SK-N-MC (cell line): Measurements from ENCODE around the gene CELSR1.
"Not testable (repeated sequence)": the region's sequence is repeated elsewhere in the genome, so short reads cannot be mapped to it uniquely, and the experiment has no call there.

Source experiments
- DNase-seq: peaks from one replicate; pipeline ENCODE4 v3.0.0-alpha.2; 2011; ENCODE audit warnings: low read depth, low spot score
- H3K27ac ChIP-seq: fragments of 200-600 bp; sonication (generic); 2 replicates; pipeline ENCODE4 v1.5.1; 2016; ENCODE audit warnings: mixed run types
- H3K36me3 ChIP-seq: fragments of 200-600 bp; sonication (generic); 2 replicates; pipeline ENCODE4 v1.6.1; 2017; ENCODE audit warnings: antibody characterized with exemption, low read length, mixed read lengths; ENCODE audit not compliant: insufficient read depth
- H3K4me3 ChIP-seq: fragments of 200-600 bp; sonication (generic); 2 replicates; pipeline ENCODE4 v1.5.1; 2016
- H3K9ac ChIP-seq: fragments of 200-600 bp; sonication (generic); 2 replicates; pipeline ENCODE4 v1.8.0; 2017; ENCODE audit warnings: mixed run types, mixed read lengths; ENCODE audit not compliant: insufficient read length
- H3K9me3 ChIP-seq: fragments of 200-600 bp; sonication (generic); 2 replicates; pipeline ENCODE4 v1.6.1; 2017; ENCODE audit warnings: low read depth, mild to moderate bottlenecking, antibody characterized with exemption, low read length, moderate library complexity, mixed read lengths
- EZH2 ChIP-seq: fragments of 200-600 bp; sonication (generic); IDR thresholded peaks from one replicate; pipeline ENCODE4 v1.6.1; 2017; ENCODE audit warnings: antibody characterized with exemption
- FOXP2 ChIP-seq: optimal IDR thresholded peaks from 2 replicates; pipeline ENCODE3; 2011; ENCODE audit warnings: mild to moderate bottlenecking, moderate library complexity; ENCODE audit not compliant: insufficient read depth; ENCODE audit errors: extremely low read length, control extremely low read depth
- POLR2AphosphoS5 ChIP-seq: IDR thresholded peaks from 2 replicates; pipeline ENCODE4 v1.6.1; 2012; ENCODE audit warnings: mild to moderate bottlenecking, low read depth, low read length, borderline replicate concordance

The CELSR1 gene

DNA sequence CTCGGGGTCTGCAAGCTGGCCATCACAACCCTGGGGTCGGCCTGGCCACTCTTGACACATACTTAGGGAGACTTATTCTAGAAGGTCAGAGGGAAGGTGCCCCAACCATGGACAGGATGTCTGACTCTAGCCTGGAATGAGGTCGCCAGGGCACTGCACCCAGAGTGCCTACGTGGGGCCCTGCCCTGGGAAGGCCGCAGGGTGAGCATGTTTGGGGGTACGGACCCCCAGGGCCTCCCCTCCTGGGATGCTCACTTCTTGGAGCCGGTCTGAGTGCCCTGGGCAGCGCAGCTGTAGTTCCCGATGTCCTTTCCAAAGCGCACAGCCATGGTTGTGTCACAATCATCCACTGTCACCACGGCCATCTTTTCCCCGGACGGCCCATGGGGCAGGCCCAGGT, 126.1 kb downstream of the CELSR1 start:
- Histone ChIP-seq H3K9ac (no peak overlapping the region), H3K4me3 (no peak overlapping the region), H3K9me3 (no peaks in the 10 kb centered on the region), H3K36me3 (no peaks in the 10 kb centered on the region), H3K27ac (no peak overlapping the region)
- no peak for TF ChIP-seq POLR2AphosphoS5
- TF ChIP-seq FOXP2: no peak
- TF ChIP-seq EZH2: no peak
- DNase-seq: no peak

DNA sequence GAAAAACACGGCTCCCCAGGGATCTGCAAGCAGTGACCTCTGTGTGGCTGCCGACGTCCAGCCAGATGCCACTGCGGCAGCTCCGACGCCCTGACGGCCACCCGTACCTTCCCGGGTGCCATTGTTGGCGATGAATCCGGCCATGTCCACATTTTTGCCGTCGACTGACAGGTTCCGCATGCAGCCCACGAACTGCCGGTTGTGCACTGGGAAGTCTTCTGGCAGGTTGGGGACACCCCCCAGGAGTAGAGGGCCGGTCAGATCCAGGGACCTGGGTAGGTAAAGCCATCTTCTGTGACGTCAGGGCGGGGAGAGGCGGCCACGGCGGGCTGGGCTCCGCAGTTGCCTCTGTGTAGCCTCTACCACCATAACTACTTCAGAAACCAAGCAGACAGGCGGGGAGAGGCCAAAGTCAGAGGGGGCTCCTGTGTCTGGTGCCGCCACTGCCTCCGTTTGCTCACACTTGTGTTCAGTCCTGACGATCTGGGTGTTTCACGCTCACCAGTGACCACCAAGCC, 127.1 kb downstream of the CELSR1 start:
- Histone ChIP-seq H3K9ac (no peak overlapping the region), H3K36me3 (no peaks in the 10 kb centered on the region), H3K27ac (no peak overlapping the region), H3K4me3 (no peak overlapping the region), H3K9me3 (no peaks in the 10 kb centered on the region)
- TF ChIP-seq POLR2AphosphoS5: no peak
- no peak for TF ChIP-seq EZH2
- no peak for TF ChIP-seq FOXP2
- DNase-seq: no peak

DNA sequence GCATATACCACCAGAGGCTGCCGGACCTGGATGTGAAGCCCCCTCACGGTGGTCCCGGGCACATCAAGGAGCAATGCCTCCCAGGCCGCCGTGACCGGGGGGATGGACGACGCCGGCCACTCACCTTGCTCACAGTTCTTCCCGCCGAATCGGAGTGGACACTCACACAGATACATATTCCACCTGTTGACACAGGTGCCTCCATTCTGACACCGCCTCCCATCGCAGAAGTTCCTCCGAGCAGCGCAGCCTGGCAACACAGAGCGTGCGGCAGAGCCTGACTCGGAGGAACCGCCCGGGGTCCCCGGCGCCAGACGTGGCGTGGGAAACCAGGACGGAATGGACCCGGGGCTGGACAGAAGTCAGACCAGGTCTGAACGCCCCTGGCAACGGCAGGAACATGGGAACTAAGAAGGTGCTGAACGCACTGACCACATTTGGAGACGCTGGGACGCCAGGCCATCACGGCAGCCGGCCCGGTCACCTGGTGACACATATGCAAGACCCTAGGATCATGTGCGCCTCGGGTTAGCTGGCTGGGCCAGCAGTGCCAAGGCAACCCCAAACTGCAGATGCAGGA, 127.7 kb downstream of the CELSR1 start:
- Histone ChIP-seq H3K9me3 (no peaks in the 10 kb centered on the region), H3K36me3 (no peaks in the 10 kb centered on the region)
- DNase-seq: no peak

DNA sequence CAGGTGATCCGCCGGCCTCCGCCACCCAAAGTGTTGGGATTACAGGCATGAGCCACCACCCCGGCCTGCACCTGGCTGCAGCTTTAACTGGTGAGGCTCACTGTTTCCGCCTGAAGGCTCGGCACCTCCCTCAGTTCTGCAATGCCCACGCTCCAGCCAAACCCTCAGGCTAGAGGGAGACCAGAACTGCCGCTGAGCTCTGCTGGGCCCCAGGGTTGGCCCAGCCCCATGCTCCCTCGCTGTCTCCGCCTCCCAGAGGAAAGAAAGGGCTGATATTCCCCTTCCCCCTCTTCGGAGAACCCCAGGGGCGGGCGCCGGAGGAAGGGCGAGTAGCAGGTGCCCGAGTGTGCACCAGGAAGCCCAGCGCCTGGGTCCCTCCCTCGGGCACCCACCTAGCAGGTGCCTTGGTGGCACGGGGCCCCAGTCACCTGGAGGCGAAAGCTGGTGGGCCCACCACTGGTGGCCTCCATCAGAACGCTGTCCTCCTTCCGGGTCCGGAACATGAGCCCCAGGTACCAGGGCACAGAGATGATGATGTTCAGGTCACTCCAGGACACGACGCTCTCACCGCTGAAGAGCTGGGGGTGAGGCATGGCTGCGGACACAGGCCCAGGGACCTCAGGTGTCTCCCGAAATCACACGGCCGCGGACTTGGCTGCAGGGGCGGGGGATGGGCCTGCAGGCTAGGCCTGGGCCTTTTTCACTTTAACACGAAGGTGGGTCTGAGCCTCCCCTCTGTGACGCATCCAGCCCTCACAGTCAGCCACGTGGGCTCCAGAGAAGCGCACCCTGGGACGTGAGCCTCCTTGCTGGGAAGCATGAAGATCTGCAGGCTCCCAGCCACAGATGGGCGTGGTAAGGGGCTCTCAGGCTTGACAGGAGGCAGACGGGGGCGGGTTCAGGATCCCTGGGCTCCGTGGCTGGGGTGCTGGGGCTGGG, 128.6 kb downstream of the CELSR1 start:
- DNase-seq: no peak
- no peak for TF ChIP-seq POLR2AphosphoS5
- Histone ChIP-seq H3K27ac (no peak overlapping the region), H3K4me3 (no peak overlapping the region), H3K9me3 (no peaks in the 10 kb centered on the region), H3K36me3 (no peaks in the 10 kb centered on the region), H3K9ac (no peak overlapping the region)

More for the DNA sequence above, 127.7 kb downstream of the CELSR1 start:
- Histone ChIP-seq H3K4me3 (no peak overlapping the region), H3K9ac (no peak overlapping the region), H3K27ac (no peak overlapping the region)
- TF ChIP-seq POLR2AphosphoS5: no peak
- TF ChIP-seq EZH2: no peak
- no peak for TF ChIP-seq FOXP2

DNA sequence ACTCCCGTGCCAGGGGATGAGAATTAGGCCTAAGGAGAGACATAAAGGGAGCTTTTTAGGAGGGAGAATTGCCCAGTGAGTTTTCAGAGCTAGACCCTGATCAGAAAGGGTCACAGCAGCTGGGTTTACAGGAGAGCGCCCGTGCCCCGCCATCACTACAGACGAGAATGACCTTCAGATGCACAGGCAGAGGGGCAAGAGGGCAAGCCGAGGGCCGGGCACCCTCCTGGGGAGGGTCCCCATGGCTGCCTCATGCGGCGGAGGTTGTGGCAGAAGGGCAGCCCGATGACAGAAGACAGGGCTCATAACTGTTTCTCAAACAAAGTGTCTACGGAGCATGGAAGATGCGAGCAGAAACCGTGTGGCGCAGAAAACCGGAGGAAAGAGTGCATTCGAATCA, 129.7 kb downstream of the CELSR1 start:
- Histone ChIP-seq H3K27ac (no peak overlapping the region), H3K9me3 (no peaks in the 10 kb centered on the region)
- TF ChIP-seq FOXP2 (no peak), EZH2 (no peak)

DNA sequence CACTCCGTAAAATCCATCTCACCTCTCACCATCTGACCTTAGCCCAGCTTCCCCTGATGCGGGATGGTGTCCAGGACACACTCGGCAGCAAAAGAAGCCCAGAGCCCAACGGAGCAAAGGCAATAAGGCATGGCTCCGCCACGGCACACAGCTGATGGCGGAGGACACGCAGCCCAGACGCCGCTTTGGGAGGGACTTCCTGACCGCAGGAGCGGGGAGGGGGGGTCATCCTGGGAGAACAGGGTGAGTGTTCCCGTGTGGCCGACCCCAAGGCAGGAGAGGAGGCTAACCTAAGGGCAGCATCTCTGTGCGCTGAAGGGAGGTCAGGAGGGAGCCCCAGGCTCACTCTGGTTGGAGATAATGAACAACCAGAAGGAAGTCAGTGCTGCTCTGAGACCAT, 130.6 kb downstream of the CELSR1 start:
- TF ChIP-seq EZH2 (no peak), POLR2AphosphoS5 (no peak), FOXP2 (no peak)
- H3K27ac ChIP-seq: no peak overlapping the region
- DNase-seq: no peak
- no peak overlapping the region for H3K4me3 ChIP-seq
- no peaks in the 10 kb centered on the region for H3K36me3 ChIP-seq
- no peaks in the 10 kb centered on the region for H3K9me3 ChIP-seq
- H3K9ac ChIP-seq: no peak overlapping the region

More for the DNA sequence above, 129.7 kb downstream of the CELSR1 start:
- H3K9ac ChIP-seq: no peak overlapping the region
- no peaks in the 10 kb centered on the region for H3K36me3 ChIP-seq
- no peak overlapping the region for H3K4me3 ChIP-seq
- DNase-seq: no peak

DNA sequence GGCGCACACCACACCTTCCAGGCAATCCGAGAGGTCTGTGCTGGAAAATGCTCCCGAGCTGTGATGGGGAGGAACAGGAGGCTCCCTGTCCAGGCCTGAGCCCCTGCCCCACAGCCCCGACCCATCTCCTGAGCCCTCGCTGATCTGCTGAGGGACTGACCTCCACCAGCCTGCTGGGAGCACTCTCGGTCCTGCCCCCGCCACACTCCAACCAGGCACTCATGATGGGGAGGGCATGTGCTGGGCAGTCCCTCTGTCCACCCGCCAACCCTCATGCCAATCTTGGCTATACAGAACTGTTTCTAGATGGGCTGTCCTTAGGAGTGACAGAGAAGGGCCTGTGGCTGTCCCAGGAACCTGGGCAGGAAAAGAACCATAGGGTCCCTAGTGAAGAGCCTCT, 131.1 kb downstream of the CELSR1 start:
- no peak for TF ChIP-seq POLR2AphosphoS5
- no peak for TF ChIP-seq FOXP2
- no peak for TF ChIP-seq EZH2
- no peaks in the 10 kb centered on the region for H3K36me3 ChIP-seq
- H3K9ac ChIP-seq: no peak overlapping the region
- no peak for DNase-seq
- H3K9me3 ChIP-seq: no peaks in the 10 kb centered on the region
- H3K4me3 ChIP-seq: no peak overlapping the region
- no peak overlapping the region for H3K27ac ChIP-seq

DNA sequence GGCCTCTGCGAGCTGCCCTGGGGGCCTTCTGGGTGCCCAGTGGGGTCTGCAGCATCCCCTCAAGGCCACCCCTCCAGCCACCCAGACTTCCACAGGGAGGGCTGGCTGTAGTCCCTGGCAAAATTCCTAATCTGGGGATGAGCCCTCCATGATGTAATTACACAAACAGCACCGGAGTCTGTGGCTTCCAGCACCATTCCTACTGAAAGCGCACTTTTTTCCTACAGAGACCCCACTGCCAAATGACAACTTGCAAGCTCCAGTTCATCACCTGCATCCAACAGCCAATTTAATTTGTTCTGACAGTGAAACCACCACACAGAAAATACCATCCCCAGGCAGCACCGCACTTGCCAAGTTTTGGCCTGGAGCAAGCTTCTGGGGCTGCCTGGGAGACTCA, 131.5 kb downstream of the CELSR1 start:
- no peak overlapping the region for H3K9ac ChIP-seq
- H3K9me3 ChIP-seq: no peaks in the 10 kb centered on the region
- no peak overlapping the region for H3K4me3 ChIP-seq
- DNase-seq: no peak
- H3K36me3 ChIP-seq: no peaks in the 10 kb centered on the region
- H3K27ac ChIP-seq: no peak overlapping the region
- TF ChIP-seq EZH2 (no peak), POLR2AphosphoS5 (no peak), FOXP2 (no peak)

DNA sequence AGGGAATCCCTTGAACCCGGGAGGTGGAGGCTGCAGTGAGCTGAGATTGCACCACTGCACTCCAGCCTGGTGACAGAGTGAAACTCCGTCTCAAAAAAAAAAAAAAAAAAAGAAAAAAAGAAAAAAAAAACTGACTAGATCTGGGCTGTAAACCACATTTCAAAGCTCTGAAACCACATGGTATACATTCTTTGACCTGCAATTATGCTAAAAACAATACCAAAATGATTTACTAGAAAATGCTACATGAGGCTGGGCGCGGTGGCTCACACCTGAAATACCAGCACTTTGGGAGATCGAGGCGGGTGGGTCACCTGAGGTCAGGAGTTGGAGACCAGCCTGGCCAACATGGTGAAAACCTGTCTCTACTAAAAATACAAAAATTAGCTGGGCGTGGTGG, 133.5 kb downstream of the CELSR1 start:
- DNase-seq, H3K36me3 ChIP-seq, H3K9ac ChIP-seq, H3K27ac ChIP-seq, H3K4me3 ChIP-seq, H3K9me3 ChIP-seq: not testable (repeated sequence)
